ENCODE results near the gene SLC25A19.

Gene SLC25A19

GRCh38 chr17:75241996-75242460 lies 47.2 kb downstream of the SLC25A19 start:
- no peak for TF ChIP-seq CTCF (conservative IDR thresholded peaks at IDR 0.05)
- H3K27ac ChIP-seq, result no peak overlapping the region

GRCh38 chr17:75241502-75241901 lies 47.7 kb downstream of the SLC25A19 start:
- H3K27ac ChIP-seq, result no peak overlapping the region
- no peak for TF ChIP-seq CTCF (conservative IDR thresholded peaks at IDR 0.05)

- TF ChIP-seq CTCF (conservative IDR thresholded peaks at IDR 0.05), result no peak
- no peak overlapping the region for H3K27ac ChIP-seq
These were observed 48.1 kb downstream of the SLC25A19 start for GRCh38 chr17:75241143-75241430.

GRCh38 chr17:75240394-75241142 lies 48.7 kb downstream of the SLC25A19 start:
- no peak overlapping the region for H3K27ac ChIP-seq
- TF ChIP-seq CTCF (conservative IDR thresholded peaks at IDR 0.05), result peak; percentile 60

- no peak overlapping the region for H3K27ac ChIP-seq
- no peak for TF ChIP-seq CTCF (conservative IDR thresholded peaks at IDR 0.05)
These were observed 49.3 kb downstream of the SLC25A19 start for GRCh38 chr17:75239778-75240393.

- TF ChIP-seq CTCF (conservative IDR thresholded peaks at IDR 0.05), result no peak
- no peak overlapping the region for H3K27ac ChIP-seq
These were observed 50.0 kb downstream of the SLC25A19 start for GRCh38 chr17:75239214-75239613.

GRCh38 chr17:75238684-75239191 lies 50.5 kb downstream of the SLC25A19 start:
- peak; percentile 91 for TF ChIP-seq CTCF (conservative IDR thresholded peaks at IDR 0.05)
- H3K27ac ChIP-seq, result no peak overlapping the region

Measured in VCaP (cell line).